ENCODE measurements around the gene KDM4B.

KDM4B gene

GRCh38 chr19:4977299-4978174 lies 8.6 kb downstream of the KDM4B start:
- Histone ChIP-seq H3K4me1 (ENCODE audit: control insufficient read depth, insufficient read depth, low read length) (peaks cover 56% of the 10 kb centered on the region), H3K27me3 (replicated peaks; ENCODE audit: control insufficient read depth, insufficient read depth, low read length) (no peaks in the 10 kb centered on the region), H3K9ac (ENCODE audit: low read length) (peak overlapping the region; percentile 79), H3K9me3 (ENCODE audit: control insufficient read depth, low read length) (no peaks in the 10 kb centered on the region), H3K36me3 (ENCODE audit: control insufficient read depth, insufficient read depth, low read length, severe bottlenecking) (no peaks in the 10 kb centered on the region), H3K4me3 (ENCODE audit: low read length) (peak overlapping the region; percentile 70)
- DNase-seq (ENCODE audit: low read depth), result peak; percentile 92

- DNase-seq (ENCODE audit: low read depth), result no peak
- Histone ChIP-seq H3K27me3 (replicated peaks; ENCODE audit: control insufficient read depth, insufficient read depth, low read length) (no peaks in the 10 kb centered on the region), H3K9ac (ENCODE audit: low read length) (no peak overlapping the region), H3K4me3 (ENCODE audit: low read length) (no peak overlapping the region), H3K9me3 (ENCODE audit: control insufficient read depth, low read length) (no peaks in the 10 kb centered on the region), H3K4me1 (ENCODE audit: control insufficient read depth, insufficient read depth, low read length) (peaks cover 45% of the 10 kb centered on the region), H3K36me3 (ENCODE audit: control insufficient read depth, insufficient read depth, low read length, severe bottlenecking) (no peaks in the 10 kb centered on the region)
These were observed 10.4 kb downstream of the KDM4B start for GRCh38 chr19:4979211-4979807.

GRCh38 chr19:4980067-4980466 lies 11.2 kb downstream of the KDM4B start:
- H3K27me3 ChIP-seq (replicated peaks; ENCODE audit: control insufficient read depth, insufficient read depth, low read length), result no peaks in the 10 kb centered on the region
- DNase-seq (ENCODE audit: low read depth), result peak; percentile 17
- no peak overlapping the region for H3K9ac ChIP-seq (ENCODE audit: low read length)
- peaks cover 40% of the 10 kb centered on the region for H3K4me1 ChIP-seq (ENCODE audit: control insufficient read depth, insufficient read depth, low read length)
- no peak overlapping the region for H3K4me3 ChIP-seq (ENCODE audit: low read length)
- no peaks in the 10 kb centered on the region for H3K9me3 ChIP-seq (ENCODE audit: control insufficient read depth, low read length)
- H3K36me3 ChIP-seq (ENCODE audit: control insufficient read depth, insufficient read depth, low read length, severe bottlenecking), result no peaks in the 10 kb centered on the region

- Histone ChIP-seq H3K4me3 (ENCODE audit: low read length) (no peak overlapping the region), H3K36me3 (ENCODE audit: control insufficient read depth, insufficient read depth, low read length, severe bottlenecking) (no peaks in the 10 kb centered on the region), H3K27me3 (replicated peaks; ENCODE audit: control insufficient read depth, insufficient read depth, low read length) (no peaks in the 10 kb centered on the region), H3K9me3 (ENCODE audit: control insufficient read depth, low read length) (no peaks in the 10 kb centered on the region), H3K4me1 (ENCODE audit: control insufficient read depth, insufficient read depth, low read length) (peaks cover 33% of the 10 kb centered on the region), H3K9ac (ENCODE audit: low read length) (no peak overlapping the region)
- no peak for DNase-seq (ENCODE audit: low read depth)
These were observed 12.1 kb downstream of the KDM4B start for GRCh38 chr19:4980838-4981680.

- H3K4me3 ChIP-seq (ENCODE audit: low read length), result no peak overlapping the region
- H3K36me3 ChIP-seq (ENCODE audit: control insufficient read depth, insufficient read depth, low read length, severe bottlenecking), result no peaks in the 10 kb centered on the region
- H3K27me3 ChIP-seq (replicated peaks; ENCODE audit: control insufficient read depth, insufficient read depth, low read length), result no peaks in the 10 kb centered on the region
- H3K4me1 ChIP-seq (ENCODE audit: control insufficient read depth, insufficient read depth, low read length), result peaks cover 28% of the 10 kb centered on the region
- no peak overlapping the region for H3K9ac ChIP-seq (ENCODE audit: low read length)
- no peak for DNase-seq (ENCODE audit: low read depth)
- H3K9me3 ChIP-seq (ENCODE audit: control insufficient read depth, low read length), result no peaks in the 10 kb centered on the region
These were observed 12.7 kb downstream of the KDM4B start for GRCh38 chr19:4981681-4981958.

GRCh38 chr19:4983346-4984105 lies 14.6 kb downstream of the KDM4B start:
- no peaks in the 10 kb centered on the region for H3K9me3 ChIP-seq (ENCODE audit: control insufficient read depth, low read length)
- no peak overlapping the region for H3K9ac ChIP-seq (ENCODE audit: low read length)
- no peak for DNase-seq (ENCODE audit: low read depth)
- no peak overlapping the region for H3K4me3 ChIP-seq (ENCODE audit: low read length)
- no peaks in the 10 kb centered on the region for H3K27me3 ChIP-seq (replicated peaks; ENCODE audit: control insufficient read depth, insufficient read depth, low read length)
- no peaks in the 10 kb centered on the region for H3K36me3 ChIP-seq (ENCODE audit: control insufficient read depth, insufficient read depth, low read length, severe bottlenecking)
- peaks cover 25% of the 10 kb centered on the region for H3K4me1 ChIP-seq (ENCODE audit: control insufficient read depth, insufficient read depth, low read length)

- no peak for DNase-seq (ENCODE audit: low read depth)
- Histone ChIP-seq H3K4me1 (ENCODE audit: control insufficient read depth, insufficient read depth, low read length) (peaks cover 26% of the 10 kb centered on the region), H3K9me3 (ENCODE audit: control insufficient read depth, low read length) (no peaks in the 10 kb centered on the region), H3K36me3 (ENCODE audit: control insufficient read depth, insufficient read depth, low read length, severe bottlenecking) (no peaks in the 10 kb centered on the region), H3K9ac (ENCODE audit: low read length) (no peak overlapping the region), H3K27me3 (replicated peaks; ENCODE audit: control insufficient read depth, insufficient read depth, low read length) (no peaks in the 10 kb centered on the region), H3K4me3 (ENCODE audit: low read length) (no peak overlapping the region)
These were observed 15.1 kb downstream of the KDM4B start for GRCh38 chr19:4984106-4984380.

- Histone ChIP-seq H3K27me3 (replicated peaks; ENCODE audit: control insufficient read depth, insufficient read depth, low read length) (no peaks in the 10 kb centered on the region), H3K9ac (ENCODE audit: low read length) (no peak overlapping the region), H3K36me3 (ENCODE audit: control insufficient read depth, insufficient read depth, low read length, severe bottlenecking) (no peaks in the 10 kb centered on the region), H3K4me1 (ENCODE audit: control insufficient read depth, insufficient read depth, low read length) (peaks cover 27% of the 10 kb centered on the region), H3K4me3 (ENCODE audit: low read length) (no peak overlapping the region), H3K9me3 (ENCODE audit: control insufficient read depth, low read length) (no peaks in the 10 kb centered on the region)
- DNase-seq (ENCODE audit: low read depth), result no peak
These were observed 15.6 kb downstream of the KDM4B start for GRCh38 chr19:4984438-4984990.

- DNase-seq (ENCODE audit: low read depth), result no peak
- H3K27me3 ChIP-seq (replicated peaks; ENCODE audit: control insufficient read depth, insufficient read depth, low read length), result no peaks in the 10 kb centered on the region
These were observed 16.7 kb downstream of the KDM4B start for GRCh38 chr19:4985551-4985991.

GRCh38 chr19:4986056-4986455 lies 17.1 kb downstream of the KDM4B start:
- Histone ChIP-seq H3K9me3 (ENCODE audit: control insufficient read depth, low read length) (no peaks in the 10 kb centered on the region), H3K4me3 (ENCODE audit: low read length) (no peak overlapping the region), H3K36me3 (ENCODE audit: control insufficient read depth, insufficient read depth, low read length, severe bottlenecking) (no peaks in the 10 kb centered on the region), H3K9ac (ENCODE audit: low read length) (no peak overlapping the region), H3K4me1 (ENCODE audit: control insufficient read depth, insufficient read depth, low read length) (peaks cover 24% of the 10 kb centered on the region), H3K27me3 (replicated peaks; ENCODE audit: control insufficient read depth, insufficient read depth, low read length) (no peaks in the 10 kb centered on the region)
- no peak for DNase-seq (ENCODE audit: low read depth)

More at GRCh38 chr19:4985551-4985991, 16.7 kb downstream of the KDM4B start:
- no peaks in the 10 kb centered on the region for H3K9me3 ChIP-seq (ENCODE audit: control insufficient read depth, low read length)
- H3K4me1 ChIP-seq (ENCODE audit: control insufficient read depth, insufficient read depth, low read length), result peaks cover 24% of the 10 kb centered on the region
- H3K4me3 ChIP-seq (ENCODE audit: low read length), result no peak overlapping the region
- no peaks in the 10 kb centered on the region for H3K36me3 ChIP-seq (ENCODE audit: control insufficient read depth, insufficient read depth, low read length, severe bottlenecking)
- H3K9ac ChIP-seq (ENCODE audit: low read length), result no peak overlapping the region

All from adipocyte (in vitro differentiated cells).